WTC11 (cell line): ENCODE measurements around the gene TMEM114. TPM values are rescaled to one million over a fixed set of nuclear protein-coding genes. Genes with fewer than 3 reads are reported as not detected.

Source experiments
- ATAC-seq: fragments of 200-7000 bp; cut with Tn5 transposase; 2 replicates; pipeline ENCODE4 v1.10.0; 2021; ENCODE audit warnings: mild to moderate bottlenecking, moderate library complexity
- Bru-seq: library from RNA; stranded (reverse); fragments of 400-500 nt; gene quantifications from one replicate; lab custom pipeline; 2021; lab: Mats Ljungman, UMichigan
- CTCF ChIA-PET: fragments of 300-600 bp; sonication (Branson Sonifier 250); formaldehyde crosslinking; loops from one replicate; lab custom pipeline; 2021; ENCODE audit warnings: antibody characterized with exemption; lab: Charles Lee
- POLR2A ChIA-PET: fragments of 350-600 bp; sonication (Branson Sonifier 250); formaldehyde crosslinking; loops from one replicate; lab custom pipeline; 2021; ENCODE audit warnings: antibody characterized with exemption; lab: Charles Lee
- DNase-seq: peaks from one replicate; pipeline ENCODE4 v3.0.0; 2021; ENCODE audit warnings: low spot score
- H3K27ac Mint-ChIP-seq: 2 replicates; pipeline ENCODE4 v1.8.0; 2021; ENCODE audit warnings: mixed read lengths
- H3K27me3 Mint-ChIP-seq: 2 replicates; pipeline ENCODE4 v1.8.0; 2021; ENCODE audit warnings: low read depth, mild to moderate bottlenecking, moderate library complexity, mixed read lengths
- H3K36me3 Mint-ChIP-seq: 2 replicates; pipeline ENCODE4 v1.8.0; 2021; ENCODE audit warnings: mixed read lengths
- H3K4me1 Mint-ChIP-seq: 2 replicates; pipeline ENCODE4 v1.8.0; 2022; ENCODE audit warnings: mixed read lengths
- H3K4me3 Mint-ChIP-seq: 2 replicates; pipeline ENCODE4 v1.8.0; 2021; ENCODE audit warnings: mild to moderate bottlenecking, moderate library complexity, mixed read lengths
- H3K9me3 Mint-ChIP-seq: 2 replicates; pipeline ENCODE4 v1.8.0; 2021; ENCODE audit warnings: mixed read lengths
- ESRRA ChIP-seq: sonication (generic); formaldehyde crosslinking; IDR thresholded peaks from 2 replicates; pipeline ENCODE4 v1.8.1; 2022; ENCODE audit warnings: mild to moderate bottlenecking, missing genetic modification reagents, borderline replicate concordance
- JAZF1 ChIP-seq: fragments of 250-450 bp; sonication (Bioruptor Pico); IDR thresholded peaks from 2 replicates; pipeline ENCODE4 v1.9.0; 2021; ENCODE audit warnings: moderate library complexity, mild to moderate bottlenecking, inconsistent platforms
- NFE2L1 ChIP-seq: sonication (generic); formaldehyde crosslinking; IDR thresholded peaks from 2 replicates; pipeline ENCODE4 v1.8.1; 2023; ENCODE audit warnings: missing genetic modification reagents
- NFYB ChIP-seq: sonication (generic); formaldehyde crosslinking; conservative IDR thresholded peaks from 2 replicates; pipeline ENCODE4 v1.8.0; 2022; ENCODE audit warnings: low read depth, missing genetic modification reagents
- SP1 ChIP-seq: sonication (generic); formaldehyde crosslinking; conservative IDR thresholded peaks from 2 replicates; pipeline ENCODE4 v1.8.1; 2022; ENCODE audit warnings: missing genetic modification reagents
- ZNF121 ChIP-seq: sonication (generic); formaldehyde crosslinking; IDR thresholded peaks from 2 replicates; pipeline ENCODE4 v1.8.0; 2023; ENCODE audit warnings: missing genetic modification reagents
- ZNF232 ChIP-seq: sonication (generic); formaldehyde crosslinking; IDR thresholded peaks from 2 replicates; pipeline ENCODE4 v1.8.0; 2022; ENCODE audit warnings: mild to moderate bottlenecking, missing genetic modification reagents
- long read RNA-seq, 3 experiments: library from RNA in 1 of 3; library from capped mRNA in 1 of 3; library from polyadenylated mRNA in 1 of 3; unstranded in 2 of 3; stranded (forward) in 1 of 3; transcript quantifications; one replicate each; pipeline ENCODE4 v2.0.0, GENCODE V29; 2021
- total RNA-seq: library from RNA; stranded (reverse); gene quantifications from 3 replicates; pipeline ENCODE4 v1.2.3, GENCODE V29; 2021
- TF ChIP-seq, protein P1 (sequence below): sonication (generic); formaldehyde crosslinking; IDR thresholded peaks from 2 replicates; pipeline ENCODE4 v1.8.0; 2022; ENCODE audit warnings: mild to moderate bottlenecking, missing genetic modification reagents
- TF ChIP-seq, protein P2 (sequence below): sonication (generic); formaldehyde crosslinking; IDR thresholded peaks from 2 replicates; pipeline ENCODE4 v1.8.1; 2023; ENCODE audit warnings: mild to moderate bottlenecking, moderate library complexity, missing genetic modification reagents
- TF ChIP-seq, protein P3 (sequence below): fragments of 250-450 bp; sonication (Bioruptor Pico); IDR thresholded peaks from 2 replicates; pipeline ENCODE4 v1.8.0; 2021; ENCODE audit warnings: mild to moderate bottlenecking
- TF ChIP-seq, protein P4 (sequence below): sonication (generic); formaldehyde crosslinking; IDR thresholded peaks from 2 replicates; pipeline ENCODE4 v1.8.1; 2022; ENCODE audit warnings: missing genetic modification reagents, borderline replicate concordance
- TF ChIP-seq, protein P5 (sequence below): sonication (generic); formaldehyde crosslinking; IDR thresholded peaks from 2 replicates; pipeline ENCODE4 v1.8.0; 2023; ENCODE audit warnings: missing genetic modification reagents, mild to moderate bottlenecking, borderline replicate concordance
- TF ChIP-seq, protein P6 (sequence below): sonication (generic); formaldehyde crosslinking; IDR thresholded peaks from 2 replicates; pipeline ENCODE4 v1.8.1; 2022; ENCODE audit warnings: mild to moderate bottlenecking, moderate library complexity, missing genetic modification reagents
- TF ChIP-seq, protein P7 (sequence below): sonication (generic); formaldehyde crosslinking; IDR thresholded peaks from 2 replicates; pipeline ENCODE4 v1.8.0; 2022; ENCODE audit warnings: missing genetic modification reagents

TMEM114 gene
- total RNA-seq (0.37 to 1.1 TPM (median 0.60 TPM) in 3 replicates), Bru-seq, nascent RNA (percentile 28 among the genes with signal in this experiment)
- long read RNA-seq, experiment 1, partial matches to known transcripts: 0 of 2 reads
- long read RNA-seq, experiment 1, other reads (novel, unspliced or antisense): 1 of 2 reads
- long read RNA-seq, experiment 2, partial matches to known transcripts: 0 of 2 reads
- long read RNA-seq, experiment 2, other reads (novel, unspliced or antisense): 0 of 2 reads
- long read RNA-seq, experiment 3: 0 reads

DNA sequence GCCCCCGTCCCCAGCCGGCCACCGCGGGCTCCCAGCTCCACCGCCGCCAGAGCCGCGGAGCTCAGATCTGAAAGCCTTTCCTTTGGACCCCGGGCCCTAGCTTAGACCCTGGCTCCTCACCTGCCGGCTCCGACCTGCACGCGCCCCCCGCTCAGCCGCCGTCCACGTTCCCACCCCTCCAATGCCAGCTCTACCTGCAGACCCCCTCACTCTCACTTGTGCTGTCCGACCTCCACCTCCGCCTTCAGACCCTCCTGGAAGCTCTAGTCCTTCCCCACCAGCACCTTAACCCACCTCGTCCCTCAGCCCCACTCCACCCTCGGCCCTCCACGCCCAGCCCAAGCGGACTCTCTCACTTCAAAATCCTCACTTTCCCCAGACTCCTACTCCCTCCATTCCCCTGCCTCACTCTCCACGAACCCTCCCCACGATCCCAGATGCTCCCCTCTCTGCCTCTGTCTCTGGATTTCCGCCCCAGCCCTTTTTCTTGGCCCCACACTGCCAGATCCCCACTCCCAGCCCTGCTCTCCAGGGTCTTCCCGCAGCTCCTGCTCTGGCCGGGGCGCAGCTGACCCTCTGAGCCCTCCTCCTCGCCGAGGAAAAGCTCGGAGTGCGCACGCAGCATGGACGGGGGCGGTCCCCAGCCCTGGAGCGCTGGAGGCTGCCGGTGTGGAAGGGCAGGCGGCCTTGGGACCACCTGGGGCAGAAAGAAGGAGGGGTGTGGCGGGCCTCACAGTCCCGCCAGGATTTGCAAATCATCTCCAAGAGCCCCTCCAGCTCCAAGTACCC, at the start of gene TMEM114:
TMEM114 (minus strand) TSS at position 612 of the 789 bp plus-strand sequence. CDS start 673 bp downstream, outside the sequence.
- H3K27me3 Mint-ChIP-seq: peaks cover 8% of the 10 kb centered on the region
- CTCF ChIA-PET: interaction anchor here (0.8 to 4.6 kb wide), 8 partner anchors 11 to 419 kb away, joined by 3 to 25 read pairs (median 4); partner anchors contain the start of gene METTL22
- peak; percentile 47 for ATAC-seq
- H3K9me3 Mint-ChIP-seq: no peaks in the 10 kb centered on the region
- TF ChIP-seq, protein P1, sequence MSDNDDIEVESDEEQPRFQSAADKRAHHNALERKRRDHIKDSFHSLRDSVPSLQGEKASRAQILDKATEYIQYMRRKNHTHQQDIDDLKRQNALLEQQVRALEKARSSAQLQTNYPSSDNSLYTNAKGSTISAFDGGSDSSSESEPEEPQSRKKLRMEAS (CRISPR knock-in tag): no peak
- no peak for TF ChIP-seq ESRRA (CRISPR knock-in tag)
- TF ChIP-seq, protein P2, sequence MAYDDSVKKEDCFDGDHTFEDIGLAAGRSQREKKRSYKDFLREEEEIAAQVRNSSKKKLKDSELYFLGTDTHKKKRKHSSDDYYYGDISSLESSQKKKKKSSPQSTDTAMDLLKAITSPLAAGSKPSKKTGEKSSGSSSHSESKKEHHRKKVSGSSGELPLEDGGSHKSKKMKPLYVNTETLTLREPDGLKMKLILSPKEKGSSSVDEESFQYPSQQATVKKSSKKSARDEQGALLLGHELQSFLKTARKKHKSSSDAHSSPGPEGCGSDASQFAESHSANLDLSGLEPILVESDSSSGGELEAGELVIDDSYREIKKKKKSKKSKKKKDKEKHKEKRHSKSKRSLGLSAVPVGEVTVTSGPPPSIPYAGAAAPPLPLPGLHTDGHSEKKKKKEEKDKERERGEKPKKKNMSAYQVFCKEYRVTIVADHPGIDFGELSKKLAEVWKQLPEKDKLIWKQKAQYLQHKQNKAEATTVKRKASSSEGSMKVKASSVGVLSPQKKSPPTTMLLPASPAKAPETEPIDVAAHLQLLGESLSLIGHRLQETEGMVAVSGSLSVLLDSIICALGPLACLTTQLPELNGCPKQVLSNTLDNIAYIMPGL (CRISPR knock-in tag): no peak
- no peak for TF ChIP-seq NFYB
- TF ChIP-seq ZNF121 (CRISPR knock-in tag): peak; percentile 55; the same call in 1 of the 2 replicates
- TF ChIP-seq, protein P3, sequence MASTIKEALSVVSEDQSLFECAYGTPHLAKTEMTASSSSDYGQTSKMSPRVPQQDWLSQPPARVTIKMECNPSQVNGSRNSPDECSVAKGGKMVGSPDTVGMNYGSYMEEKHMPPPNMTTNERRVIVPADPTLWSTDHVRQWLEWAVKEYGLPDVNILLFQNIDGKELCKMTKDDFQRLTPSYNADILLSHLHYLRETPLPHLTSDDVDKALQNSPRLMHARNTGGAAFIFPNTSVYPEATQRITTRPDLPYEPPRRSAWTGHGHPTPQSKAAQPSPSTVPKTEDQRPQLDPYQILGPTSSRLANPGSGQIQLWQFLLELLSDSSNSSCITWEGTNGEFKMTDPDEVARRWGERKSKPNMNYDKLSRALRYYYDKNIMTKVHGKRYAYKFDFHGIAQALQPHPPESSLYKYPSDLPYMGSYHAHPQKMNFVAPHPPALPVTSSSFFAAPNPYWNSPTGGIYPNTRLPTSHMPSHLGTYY (CRISPR knock-in tag): no peak
- no peak for TF ChIP-seq SP1 (CRISPR knock-in tag)
- TF ChIP-seq, protein P4, sequence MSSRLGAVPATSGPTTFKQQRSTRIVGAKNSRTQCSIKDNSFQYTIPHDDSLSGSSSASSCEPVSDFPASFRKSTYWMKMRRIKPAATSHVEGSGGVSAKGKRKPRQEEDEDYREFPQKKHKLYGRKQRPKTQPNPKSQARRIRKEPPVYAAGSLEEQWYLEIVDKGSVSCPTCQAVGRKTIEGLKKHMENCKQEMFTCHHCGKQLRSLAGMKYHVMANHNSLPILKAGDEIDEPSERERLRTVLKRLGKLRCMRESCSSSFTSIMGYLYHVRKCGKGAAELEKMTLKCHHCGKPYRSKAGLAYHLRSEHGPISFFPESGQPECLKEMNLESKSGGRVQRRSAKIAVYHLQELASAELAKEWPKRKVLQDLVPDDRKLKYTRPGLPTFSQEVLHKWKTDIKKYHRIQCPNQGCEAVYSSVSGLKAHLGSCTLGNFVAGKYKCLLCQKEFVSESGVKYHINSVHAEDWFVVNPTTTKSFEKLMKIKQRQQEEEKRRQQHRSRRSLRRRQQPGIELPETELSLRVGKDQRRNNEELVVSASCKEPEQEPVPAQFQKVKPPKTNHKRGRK: no peak
- TF ChIP-seq ZNF232 (CRISPR knock-in tag): no peak
- 0 out of 2 replicates have a peak, but pooled peaks have one; percentile 26 for TF ChIP-seq NFE2L1 (CRISPR knock-in tag)
- TF ChIP-seq, protein P5, sequence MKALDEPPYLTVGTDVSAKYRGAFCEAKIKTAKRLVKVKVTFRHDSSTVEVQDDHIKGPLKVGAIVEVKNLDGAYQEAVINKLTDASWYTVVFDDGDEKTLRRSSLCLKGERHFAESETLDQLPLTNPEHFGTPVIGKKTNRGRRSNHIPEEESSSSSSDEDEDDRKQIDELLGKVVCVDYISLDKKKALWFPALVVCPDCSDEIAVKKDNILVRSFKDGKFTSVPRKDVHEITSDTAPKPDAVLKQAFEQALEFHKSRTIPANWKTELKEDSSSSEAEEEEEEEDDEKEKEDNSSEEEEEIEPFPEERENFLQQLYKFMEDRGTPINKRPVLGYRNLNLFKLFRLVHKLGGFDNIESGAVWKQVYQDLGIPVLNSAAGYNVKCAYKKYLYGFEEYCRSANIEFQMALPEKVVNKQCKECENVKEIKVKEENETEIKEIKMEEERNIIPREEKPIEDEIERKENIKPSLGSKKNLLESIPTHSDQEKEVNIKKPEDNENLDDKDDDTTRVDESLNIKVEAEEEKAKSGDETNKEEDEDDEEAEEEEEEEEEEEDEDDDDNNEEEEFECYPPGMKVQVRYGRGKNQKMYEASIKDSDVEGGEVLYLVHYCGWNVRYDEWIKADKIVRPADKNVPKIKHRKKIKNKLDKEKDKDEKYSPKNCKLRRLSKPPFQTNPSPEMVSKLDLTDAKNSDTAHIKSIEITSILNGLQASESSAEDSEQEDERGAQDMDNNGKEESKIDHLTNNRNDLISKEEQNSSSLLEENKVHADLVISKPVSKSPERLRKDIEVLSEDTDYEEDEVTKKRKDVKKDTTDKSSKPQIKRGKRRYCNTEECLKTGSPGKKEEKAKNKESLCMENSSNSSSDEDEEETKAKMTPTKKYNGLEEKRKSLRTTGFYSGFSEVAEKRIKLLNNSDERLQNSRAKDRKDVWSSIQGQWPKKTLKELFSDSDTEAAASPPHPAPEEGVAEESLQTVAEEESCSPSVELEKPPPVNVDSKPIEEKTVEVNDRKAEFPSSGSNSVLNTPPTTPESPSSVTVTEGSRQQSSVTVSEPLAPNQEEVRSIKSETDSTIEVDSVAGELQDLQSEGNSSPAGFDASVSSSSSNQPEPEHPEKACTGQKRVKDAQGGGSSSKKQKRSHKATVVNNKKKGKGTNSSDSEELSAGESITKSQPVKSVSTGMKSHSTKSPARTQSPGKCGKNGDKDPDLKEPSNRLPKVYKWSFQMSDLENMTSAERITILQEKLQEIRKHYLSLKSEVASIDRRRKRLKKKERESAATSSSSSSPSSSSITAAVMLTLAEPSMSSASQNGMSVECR: no peak
- TF ChIP-seq, all 79 proteins: peak for 2
- POLR2A ChIA-PET: interaction anchor here (0.9 to 1.4 kb wide), 2 partner anchors 17 to 32 kb away, joined by 3 to 4 read pairs; no protein-coding TSS in a partner anchor
- Mint-ChIP-seq H3K27ac (no peak within 1 kb of the TSS), H3K4me3 (no peak within 1 kb of the TSS), H3K36me3 (no peaks in the 10 kb centered on the region), H3K4me1 (peaks cover 12% of the 10 kb centered on the region)
- peak; percentile 62 for DNase-seq

DNA sequence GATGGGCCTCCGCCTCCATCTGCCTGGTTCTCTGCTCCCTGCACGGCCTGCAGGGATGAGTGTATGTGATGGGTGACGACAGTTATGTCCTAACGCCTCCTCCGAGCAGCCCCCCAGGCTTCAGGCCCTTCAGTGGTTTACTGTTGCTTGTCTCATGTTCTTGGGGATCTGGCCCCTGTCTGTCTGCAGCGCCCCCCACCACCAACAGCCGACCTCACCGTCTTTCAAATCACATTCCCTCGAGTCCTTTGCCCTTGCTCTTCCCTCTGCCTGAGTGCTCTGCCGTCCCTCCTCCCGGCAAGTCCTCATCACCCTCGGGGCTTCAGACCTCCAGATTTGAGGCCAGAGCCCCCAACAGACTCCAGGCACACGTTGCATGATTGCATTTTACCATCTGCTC, 49.4 kb upstream of the TMEM114 start:
- CTCF ChIA-PET: no interaction called here
- TF ChIP-seq JAZF1 (no peak), NFYB (no peak)
- TF ChIP-seq, protein P6, sequence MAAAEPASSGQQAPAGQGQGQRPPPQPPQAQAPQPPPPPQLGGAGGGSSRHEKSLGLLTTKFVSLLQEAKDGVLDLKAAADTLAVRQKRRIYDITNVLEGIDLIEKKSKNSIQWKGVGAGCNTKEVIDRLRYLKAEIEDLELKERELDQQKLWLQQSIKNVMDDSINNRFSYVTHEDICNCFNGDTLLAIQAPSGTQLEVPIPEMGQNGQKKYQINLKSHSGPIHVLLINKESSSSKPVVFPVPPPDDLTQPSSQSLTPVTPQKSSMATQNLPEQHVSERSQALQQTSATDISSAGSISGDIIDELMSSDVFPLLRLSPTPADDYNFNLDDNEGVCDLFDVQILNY (CRISPR knock-in tag): no peak
- TF ChIP-seq, protein P7, sequence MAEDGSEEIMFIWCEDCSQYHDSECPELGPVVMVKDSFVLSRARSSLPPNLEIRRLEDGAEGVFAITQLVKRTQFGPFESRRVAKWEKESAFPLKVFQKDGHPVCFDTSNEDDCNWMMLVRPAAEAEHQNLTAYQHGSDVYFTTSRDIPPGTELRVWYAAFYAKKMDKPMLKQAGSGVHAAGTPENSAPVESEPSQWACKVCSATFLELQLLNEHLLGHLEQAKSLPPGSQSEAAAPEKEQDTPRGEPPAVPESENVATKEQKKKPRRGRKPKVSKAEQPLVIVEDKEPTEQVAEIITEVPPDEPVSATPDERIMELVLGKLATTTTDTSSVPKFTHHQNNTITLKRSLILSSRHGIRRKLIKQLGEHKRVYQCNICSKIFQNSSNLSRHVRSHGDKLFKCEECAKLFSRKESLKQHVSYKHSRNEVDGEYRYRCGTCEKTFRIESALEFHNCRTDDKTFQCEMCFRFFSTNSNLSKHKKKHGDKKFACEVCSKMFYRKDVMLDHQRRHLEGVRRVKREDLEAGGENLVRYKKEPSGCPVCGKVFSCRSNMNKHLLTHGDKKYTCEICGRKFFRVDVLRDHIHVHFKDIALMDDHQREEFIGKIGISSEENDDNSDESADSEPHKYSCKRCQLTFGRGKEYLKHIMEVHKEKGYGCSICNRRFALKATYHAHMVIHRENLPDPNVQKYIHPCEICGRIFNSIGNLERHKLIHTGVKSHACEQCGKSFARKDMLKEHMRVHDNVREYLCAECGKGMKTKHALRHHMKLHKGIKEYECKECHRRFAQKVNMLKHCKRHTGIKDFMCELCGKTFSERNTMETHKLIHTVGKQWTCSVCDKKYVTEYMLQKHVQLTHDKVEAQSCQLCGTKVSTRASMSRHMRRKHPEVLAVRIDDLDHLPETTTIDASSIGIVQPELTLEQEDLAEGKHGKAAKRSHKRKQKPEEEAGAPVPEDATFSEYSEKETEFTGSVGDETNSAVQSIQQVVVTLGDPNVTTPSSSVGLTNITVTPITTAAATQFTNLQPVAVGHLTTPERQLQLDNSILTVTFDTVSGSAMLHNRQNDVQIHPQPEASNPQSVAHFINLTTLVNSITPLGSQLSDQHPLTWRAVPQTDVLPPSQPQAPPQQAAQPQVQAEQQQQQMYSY: no peak

More for the DNA sequence above, 49.4 kb upstream of the TMEM114 start:
- no peaks in the 10 kb centered on the region for H3K9me3 Mint-ChIP-seq
- no peak overlapping the region for H3K4me3 Mint-ChIP-seq
- H3K27ac Mint-ChIP-seq: no peak overlapping the region
- ATAC-seq: no peak
- DNase-seq: no peak
- H3K27me3 Mint-ChIP-seq: no peaks in the 10 kb centered on the region; the same call in 1 of the 2 replicates
- no peaks in the 10 kb centered on the region for H3K4me1 Mint-ChIP-seq
- H3K36me3 Mint-ChIP-seq: peaks cover 82% of the 10 kb centered on the region
- POLR2A ChIA-PET: interaction anchor here (1.0 kb wide), 1 partner anchor 10 kb away, joined by 3 read pairs; no protein-coding TSS in a partner anchor
